GM18519 (cell line): ENCODE data around the gene KLK6.

ENCODE experiments used
- ATAC-seq: cut with Tn5 transposase; IDR thresholded peaks from one replicate; pipeline ENCODE4 v1.9.1; 2021; ENCODE audit warnings: mild to moderate bottlenecking, moderate library complexity; ENCODE audit not compliant: unreplicated experiment, low FRiP score

The KLK6 gene

GRCh38 chr19:50959731-50960500, 9.5 kb downstream of the KLK6 start:
- no peak for ATAC-seq

GRCh38 chr19:50957587-50957986, 11.8 kb downstream of the KLK6 start:
- no peak for ATAC-seq

- no peak for ATAC-seq
Measured at GRCh38 chr19:50952910-50953309, 16.5 kb downstream of the KLK6 start, which contains the start of gene KLK5. KLK5 (minus strand) TSS chr19:50953038; CDS start chr19:50952657, 381 bp downstream.

GRCh38 chr19:50949861-50950260, 19.5 kb downstream of the KLK6 start:
- ATAC-seq, result no peak

GRCh38 chr19:50947123-50947522, 22.3 kb downstream of the KLK6 start:
- no peak for ATAC-seq

GRCh38 chr19:50944795-50945194, 24.6 kb downstream of the KLK6 start:
- no peak for ATAC-seq

GRCh38 chr19:50943074-50943828, 26.1 kb downstream of the KLK6 start:
- ATAC-seq, result no peak

GRCh38 chr19:50939596-50939995, 29.8 kb downstream of the KLK6 start:
- no peak for ATAC-seq

GRCh38 chr19:50933640-50934039, 35.8 kb downstream of the KLK6 start:
- no peak for ATAC-seq

GRCh38 chr19:50932690-50933083, 36.7 kb downstream of the KLK6 start:
- no peak for ATAC-seq

GRCh38 chr19:50932018-50932689, 37.2 kb downstream of the KLK6 start:
- no peak for ATAC-seq

GRCh38 chr19:50931023-50931422, 38.4 kb downstream of the KLK6 start:
- no peak for ATAC-seq

- no peak for ATAC-seq
Measured at GRCh38 chr19:50928831-50929230, 40.6 kb downstream of the KLK6 start.

GRCh38 chr19:50926144-50926543, 43.2 kb downstream of the KLK6 start:
- ATAC-seq, result no peak

GRCh38 chr19:50925734-50926133, 43.7 kb downstream of the KLK6 start:
- no peak for ATAC-seq

- no peak for ATAC-seq
Measured at GRCh38 chr19:50924586-50924985, 44.8 kb downstream of the KLK6 start.

- no peak for ATAC-seq
Measured at GRCh38 chr19:50922317-50922853, 47.0 kb downstream of the KLK6 start.

- ATAC-seq, result no peak
Measured at GRCh38 chr19:50921426-50922316, 47.7 kb downstream of the KLK6 start.

- ATAC-seq, result no peak
Measured at GRCh38 chr19:50916069-50916468, 53.3 kb downstream of the KLK6 start.
